ENCODE data around the gene LCE2D.

Gene LCE2D

GRCh38 chr1:152699746-152700145, 36.6 kb downstream of the LCE2D start:
- no peak for DNase-seq

- no peak for DNase-seq
These were observed 44.7 kb downstream of the LCE2D start, which contains the start of gene LCE4A for GRCh38 chr1:152707860-152708259. Gene LCE4A (plus strand): TSS chr1:152708160. CDS start chr1:152709076, 916 bp downstream.

All from SW 1271 (cell line).